ENCODE measurements around the gene SLC13A5. TPM values are rescaled to one million over a fixed set of nuclear protein-coding genes. Genes with fewer than 3 reads are reported as not detected.
"Not testable (repeated sequence)": the region's sequence is repeated elsewhere in the genome, so short reads cannot be mapped to it uniquely, and the experiment has no call there.

Gene SLC13A5
- total and polyA plus RNA-seq, 10 of the 15 experiments (the other 5 are each of a cell fraction or from before 2014, with no cell fraction given): 0.23 TPM; not detected in 9

GRCh38 chr17:6656797-6657632 is 56.2 kb downstream of the SLC13A5 start:
- in situ Hi-C loops (cut with MboI); H3K9me3 ChIP-seq (replicated peaks; ENCODE audit: control insufficient read depth, insufficient read depth, low read length); CTCF ChIA-PET; H3K36me3 ChIP-seq (ENCODE audit: control insufficient read depth in 2 of 2, insufficient read depth in 2 of 2, low read length in 1 of 2); H3K27me3 ChIP-seq (replicated peaks in 1 of 2; ENCODE audit: control insufficient read depth in 2 of 2, insufficient read depth in 2 of 2, low read length in 1 of 2); SMC1A ChIA-PET (ENCODE audit: uncharacterized antibody, unreplicated experiment); RAD21 ChIA-PET (ENCODE audit: unreplicated experiment); intact Hi-C loops (cut with micrococcal nuclease; ENCODE audit: unreplicated experiment); H3K9ac ChIP-seq (ENCODE audit: control insufficient read depth, insufficient read depth, low read length); FAIRE-seq; H4K20me1 ChIP-seq (ENCODE audit: control insufficient read depth, insufficient read depth); H3K79me2 ChIP-seq (ENCODE audit: control insufficient read depth, insufficient read depth, low read length); DNase-seq (ENCODE audit: low read depth, low spot score); BruUV-seq (replicated peaks): not testable (repeated sequence)
- 9% methylated on average over 35 of the region's 55 CpGs for WGBS (ENCODE audit: insufficient coverage, insufficient replicate concordance, low lambda C conversion rate, missing lambda C conversion rate)
- TF ChIP-seq GABPA (IDR thresholded peaks at IDR 0.05; ENCODE audit: low read depth) (peak; percentile 77), CREM (IDR thresholded peaks at IDR 0.05; ENCODE audit: low read depth) (peak; percentile 77), ZBTB11 (CRISPR knock-in tag; IDR thresholded peaks at IDR 0.05) (peak; percentile 79), TAF1 (IDR thresholded peaks at IDR 0.05; ENCODE audit: borderline replicate concordance, low read depth, low read length) (peak; percentile 71; the same call in 1 of the 2 replicates), IKZF1 (conservative IDR thresholded peaks at IDR 0.05) (0 out of 2 replicates have a peak, but pooled peaks have one; percentile 14), ZBTB40 (IDR thresholded peaks at IDR 0.05; ENCODE audit: borderline replicate concordance) (peak; percentile 84)
- Histone ChIP-seq H3K4me2 (ENCODE audit: control insufficient read depth, insufficient read depth) (peak overlapping the region; percentile 79), H2AFZ (ENCODE audit: control insufficient read depth, low read depth, low read length) (peak overlapping the region; percentile 59), H3K27ac (ENCODE audit: control insufficient read depth, insufficient read depth) (peak overlapping the region; percentile 31; the same call in 1 of the 2 replicates), H3K4me1 (ENCODE audit: control insufficient read depth, insufficient read depth, low read length) (peaks cover 29% of the 10 kb centered on the region), H3K4me3 (peak overlapping the region; percentile 48; the same call in 1 of the 2 replicates)
- POLR2A ChIA-PET: interaction anchor here (0.5 to 0.9 kb wide), 2 partner anchors 16 to 104 kb away, joined by 3 to 5 read pairs; partner anchors contain the start of gene TXNDC17
- ATAC-seq: peak; percentile 81

GRCh38 chr17:6655732-6656361 is 57.3 kb downstream of the SLC13A5 start:
- H3K27ac ChIP-seq (ENCODE audit: control insufficient read depth, insufficient read depth); POLR2A ChIA-PET; FAIRE-seq; ATAC-seq; H3K9me3 ChIP-seq (replicated peaks; ENCODE audit: control insufficient read depth, insufficient read depth, low read length); H2AFZ ChIP-seq (ENCODE audit: control insufficient read depth, low read depth, low read length); H3K36me3 ChIP-seq (ENCODE audit: control insufficient read depth in 2 of 2, insufficient read depth in 2 of 2, low read length in 1 of 2); H3K4me2 ChIP-seq (ENCODE audit: control insufficient read depth, insufficient read depth); H4K20me1 ChIP-seq (ENCODE audit: control insufficient read depth, insufficient read depth); SMC1A ChIA-PET (ENCODE audit: uncharacterized antibody, unreplicated experiment); H3K4me3 ChIP-seq; H3K9ac ChIP-seq (ENCODE audit: control insufficient read depth, insufficient read depth, low read length); RAD21 ChIA-PET (ENCODE audit: unreplicated experiment); H3K79me2 ChIP-seq (ENCODE audit: control insufficient read depth, insufficient read depth, low read length); in situ Hi-C loops (cut with MboI); intact Hi-C loops (cut with micrococcal nuclease; ENCODE audit: unreplicated experiment); CTCF ChIA-PET; DNase-seq (ENCODE audit: low read depth, low spot score); H3K27me3 ChIP-seq (replicated peaks in 1 of 2; ENCODE audit: control insufficient read depth in 2 of 2, insufficient read depth in 2 of 2, low read length in 1 of 2); BruUV-seq (replicated peaks): not testable (repeated sequence)
- peaks cover 23% of the 10 kb centered on the region for H3K4me1 ChIP-seq (ENCODE audit: control insufficient read depth, insufficient read depth, low read length)
- WGBS (ENCODE audit: insufficient coverage, insufficient replicate concordance, low lambda C conversion rate, missing lambda C conversion rate): 24% methylated on average over 25 of the region's 41 CpGs
